SK-N-SH treated with all-trans-retinoic acid at 6 μM for 48 hours (cell line): ENCODE measurements around the gene CDKN2AIP.

ENCODE experiments used
- ATAC-seq: fragments of 200-7000 bp; cut with Tn5 transposase; 3 replicates; pipeline ENCODE4 v1.9.1; 2020; ENCODE audit warnings: mild to moderate bottlenecking, moderate library complexity
- ARNTL ChIP-seq: fragments of 450-650 bp; formaldehyde crosslinking; IDR thresholded peaks from 2 replicates; pipeline ENCODE4 v1.5.0; 2020; ENCODE audit warnings: low read depth, mild to moderate bottlenecking, moderate library complexity, borderline replicate concordance
- BACH2 ChIP-seq: fragments of 250-450 bp; sonication (Bioruptor Pico); IDR thresholded peaks from 2 replicates; pipeline ENCODE4 v1.9.0; 2021; ENCODE audit warnings: mild to moderate bottlenecking, borderline replicate concordance
- CSDC2 ChIP-seq: fragments of 250-450 bp; sonication (Bioruptor Pico); IDR thresholded peaks from 2 replicates; pipeline ENCODE4 v1.5.0; 2020; ENCODE audit warnings: mild to moderate bottlenecking, moderate library complexity
- ISL1 ChIP-seq: fragments of 250-450 bp; sonication (Bioruptor Pico); IDR thresholded peaks from 2 replicates; pipeline ENCODE4 v2.1.2; 2022; ENCODE audit warnings: mild to moderate bottlenecking, moderate library complexity
- OSR1 ChIP-seq: fragments of 250-450 bp; sonication (Bioruptor Pico); IDR thresholded peaks from 2 replicates; pipeline ENCODE4 v1.8.0; 2022; ENCODE audit warnings: moderate library complexity, mild to moderate bottlenecking, inconsistent platforms
- PPARA ChIP-seq: fragments of 250-450 bp; sonication (Bioruptor Pico); IDR thresholded peaks from 2 replicates; pipeline ENCODE4 v1.5.0; 2020; ENCODE audit warnings: mild to moderate bottlenecking, borderline replicate concordance
- RARB ChIP-seq: fragments of 250-450 bp; sonication (Bioruptor Pico); IDR thresholded peaks from 2 replicates; pipeline ENCODE4 v1.8.0; 2021; ENCODE audit warnings: mild to moderate bottlenecking, moderate library complexity
- SNAI2 ChIP-seq: fragments of 250-450 bp; sonication (Bioruptor Pico); IDR thresholded peaks from 2 replicates; pipeline ENCODE4 v1.5.0; 2020; ENCODE audit warnings: mild to moderate bottlenecking, moderate library complexity
- TCF4 ChIP-seq: fragments of 250-450 bp; sonication (Bioruptor Pico); IDR thresholded peaks from 2 replicates; pipeline ENCODE4 v1.8.0; 2021; ENCODE audit warnings: mild to moderate bottlenecking, moderate library complexity, borderline replicate concordance
- TOX ChIP-seq: fragments of 250-450 bp; sonication (Bioruptor Pico); IDR thresholded peaks from 2 replicates; pipeline ENCODE4 v1.8.0; 2021; ENCODE audit warnings: mild to moderate bottlenecking, moderate library complexity, borderline replicate concordance
- ZC3H10 ChIP-seq: fragments of 250-450 bp; sonication (Bioruptor Pico); IDR thresholded peaks from 2 replicates; pipeline ENCODE4 v1.5.1; 2021; ENCODE audit warnings: mild to moderate bottlenecking, moderate library complexity
- ZFP3 ChIP-seq: fragments of 250-450 bp; sonication (Bioruptor Pico); IDR thresholded peaks from 2 replicates; pipeline ENCODE4 v1.5.0; 2020; ENCODE audit warnings: mild to moderate bottlenecking, moderate library complexity
- ZFP30 ChIP-seq: fragments of 450-650 bp; formaldehyde crosslinking; IDR thresholded peaks from 2 replicates; pipeline ENCODE4 v1.5.0; 2022; ENCODE audit warnings: mild to moderate bottlenecking, moderate library complexity
- ZNF565 ChIP-seq: fragments of 450-650 bp; formaldehyde crosslinking; conservative IDR thresholded peaks from 2 replicates; pipeline ENCODE4 v1.5.0; 2020; ENCODE audit warnings: low read depth, mild to moderate bottlenecking, moderate library complexity
- ZNF70 ChIP-seq: fragments of 450-650 bp; formaldehyde crosslinking; IDR thresholded peaks from 2 replicates; pipeline ENCODE4 v1.5.0; 2020; ENCODE audit warnings: mild to moderate bottlenecking, moderate library complexity
- ZNF8 ChIP-seq: fragments of 450-650 bp; formaldehyde crosslinking; IDR thresholded peaks from 2 replicates; pipeline ENCODE4 v1.5.0; 2020; ENCODE audit warnings: mild to moderate bottlenecking, moderate library complexity
- TF ChIP-seq, protein P1 (sequence below): fragments of 250-450 bp; sonication (Bioruptor Pico); IDR thresholded peaks from 2 replicates; pipeline ENCODE4 v1.8.0; 2021; ENCODE audit warnings: low read depth, mild to moderate bottlenecking, moderate library complexity, borderline replicate concordance
- TF ChIP-seq, protein P2 (sequence below): fragments of 250-450 bp; sonication (Bioruptor Pico); IDR thresholded peaks from 2 replicates; pipeline ENCODE4 v1.5.0; 2020; ENCODE audit warnings: mild to moderate bottlenecking, moderate library complexity
- TF ChIP-seq, protein P3 (sequence below): fragments of 250-450 bp; sonication (Bioruptor Pico); IDR thresholded peaks from 2 replicates; pipeline ENCODE4 v1.8.0; 2020; ENCODE audit warnings: mild to moderate bottlenecking, moderate library complexity, borderline replicate concordance
- TF ChIP-seq, protein P4 (sequence below): fragments of 250-450 bp; sonication (Bioruptor Pico); IDR thresholded peaks from 2 replicates; pipeline ENCODE4 v1.5.1; 2020; ENCODE audit warnings: low read depth, mild to moderate bottlenecking, moderate library complexity

Gene CDKN2AIP

DNA sequence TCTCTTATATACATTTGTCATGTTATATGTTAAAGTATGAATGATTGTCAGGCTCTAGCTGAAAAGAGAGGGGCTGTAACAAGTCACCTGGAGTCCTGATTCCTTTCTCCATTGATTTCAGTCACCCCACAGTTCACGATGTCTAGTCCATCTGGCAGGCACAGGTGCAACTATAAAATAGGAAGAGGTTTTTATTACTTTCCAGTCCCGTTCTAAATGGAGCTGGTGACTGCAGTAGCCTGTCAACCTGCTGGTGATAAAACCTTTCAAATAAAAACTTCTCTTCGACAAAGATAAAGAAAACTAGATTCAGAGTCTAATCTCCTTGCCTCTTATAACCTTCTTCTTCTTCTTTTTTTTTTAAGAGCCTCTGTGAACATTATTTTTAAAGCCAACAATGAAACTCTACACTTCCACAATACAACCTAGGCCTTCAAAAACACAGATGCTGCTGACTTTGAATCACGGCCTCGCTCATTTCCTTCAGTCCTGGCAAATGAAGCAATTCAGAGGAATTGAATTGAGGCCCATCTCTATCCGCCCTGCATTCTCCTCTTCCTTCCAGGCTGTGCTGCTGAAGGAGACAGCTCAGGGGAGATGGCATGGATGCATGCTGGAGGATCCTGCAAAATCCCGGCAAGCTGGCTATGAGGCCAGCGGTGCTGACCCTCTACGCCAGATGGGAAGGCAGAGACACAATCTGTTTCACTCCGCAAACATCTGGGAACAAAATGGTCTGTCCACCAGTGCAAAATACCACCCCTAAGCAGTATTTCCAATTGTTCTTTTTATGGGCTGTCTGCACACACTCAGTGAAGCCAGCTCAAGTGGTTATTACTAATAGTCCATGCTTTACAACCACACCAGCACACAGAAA is 27.3 kb upstream of the CDKN2AIP start:
- ATAC-seq = no peak
- no peak for TF ChIP-seq SNAI2 (CRISPR knock-in tag)

DNA sequence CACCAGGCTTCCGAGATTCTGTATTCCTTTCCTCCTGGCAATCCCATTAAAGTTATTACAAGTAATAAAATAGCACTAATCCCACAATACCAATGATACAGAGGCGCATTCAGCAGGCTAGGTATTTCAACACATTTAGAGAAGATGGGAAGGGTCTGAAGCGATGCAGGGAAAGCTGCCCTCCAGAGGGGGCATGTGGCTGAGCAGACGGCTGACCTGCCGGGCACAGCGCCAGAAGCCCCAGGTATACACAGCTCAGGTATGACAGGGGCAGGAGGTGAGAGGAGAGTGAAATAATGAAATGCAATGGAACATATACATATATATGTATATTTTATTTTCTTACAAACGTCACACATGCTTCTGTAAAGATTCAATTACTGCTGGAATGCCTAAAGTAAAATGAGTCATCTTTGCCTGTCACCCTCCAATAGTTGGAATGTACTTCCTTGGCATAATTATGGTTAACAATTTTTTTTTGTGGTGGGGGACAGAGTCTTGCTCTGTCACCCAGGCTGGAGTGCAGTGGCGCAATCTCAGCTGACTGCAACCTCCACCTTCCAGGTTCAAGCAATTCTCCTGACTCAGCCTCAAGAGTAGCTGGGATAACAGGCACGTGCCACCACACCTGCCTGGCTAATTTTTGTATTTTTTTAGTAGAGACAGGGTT is 21.3 kb upstream of the CDKN2AIP start:
- ATAC-seq = peak; percentile 44; the same call in 2 of the 3 replicates
- TF ChIP-seq BACH2 (no peak), RARB (CRISPR knock-in tag) (no peak), ZNF565 (CRISPR knock-in tag) (no peak), PPARA (CRISPR knock-in tag) (no peak), ISL1 (CRISPR knock-in tag) (no peak), CSDC2 (no peak)
- TF ChIP-seq, protein P1, sequence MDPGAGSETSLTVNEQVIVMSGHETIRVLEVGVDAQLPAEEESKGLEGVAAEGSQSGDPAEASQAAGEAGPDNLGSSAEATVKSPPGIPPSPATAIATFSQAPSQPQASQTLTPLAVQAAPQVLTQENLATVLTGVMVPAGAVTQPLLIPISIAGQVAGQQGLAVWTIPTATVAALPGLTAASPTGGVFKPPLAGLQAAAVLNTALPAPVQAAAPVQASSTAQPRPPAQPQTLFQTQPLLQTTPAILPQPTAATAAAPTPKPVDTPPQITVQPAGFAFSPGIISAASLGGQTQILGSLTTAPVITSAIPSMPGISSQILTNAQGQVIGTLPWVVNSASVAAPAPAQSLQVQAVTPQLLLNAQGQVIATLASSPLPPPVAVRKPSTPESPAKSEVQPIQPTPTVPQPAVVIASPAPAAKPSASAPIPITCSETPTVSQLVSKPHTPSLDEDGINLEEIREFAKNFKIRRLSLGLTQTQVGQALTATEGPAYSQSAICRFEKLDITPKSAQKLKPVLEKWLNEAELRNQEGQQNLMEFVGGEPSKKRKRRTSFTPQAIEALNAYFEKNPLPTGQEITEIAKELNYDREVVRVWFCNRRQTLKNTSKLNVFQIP (CRISPR knock-in tag) = no peak

DNA sequence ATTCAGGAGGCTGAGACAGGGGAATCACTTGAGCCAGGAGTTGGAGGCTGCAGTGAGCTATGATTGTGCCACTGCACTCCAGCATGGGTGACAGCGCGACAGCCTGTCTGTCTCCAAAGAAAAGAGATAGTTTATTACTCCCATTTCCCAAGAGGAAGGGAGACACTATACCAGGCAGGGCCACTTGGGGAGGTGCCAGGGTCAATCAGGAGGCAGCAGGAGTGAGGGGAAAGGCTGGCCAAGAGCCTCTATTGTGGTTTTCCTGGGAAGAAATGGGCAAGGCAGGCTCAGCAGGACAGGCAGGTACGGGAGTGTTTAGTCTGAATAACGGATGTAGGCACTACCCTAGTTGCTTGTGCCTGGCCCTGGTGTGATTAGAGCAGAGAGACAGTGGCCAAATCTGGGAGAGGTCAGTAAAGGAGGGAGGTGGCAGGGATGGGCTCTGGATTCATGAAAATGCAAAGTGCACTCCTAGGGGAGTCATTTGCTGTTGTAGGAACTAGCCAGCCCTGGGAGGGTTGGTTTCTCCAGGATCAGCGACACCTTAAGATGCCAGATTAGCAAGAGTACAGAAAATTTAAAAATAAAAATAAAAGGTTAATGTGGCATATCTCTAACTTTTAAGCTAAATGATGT is 20.2 kb upstream of the CDKN2AIP start:
- TF ChIP-seq ZNF8 (no peak), TOX (no peak), ZFP30 (CRISPR knock-in tag) (no peak), ISL1 (CRISPR knock-in tag) (no peak), SNAI2 (CRISPR knock-in tag) (no peak), ZC3H10 (CRISPR knock-in tag) (no peak), ZFP3 (CRISPR knock-in tag) (no peak), CSDC2 (no peak), PPARA (CRISPR knock-in tag) (no peak), OSR1 (CRISPR knock-in tag) (no peak), BACH2 (no peak), ZNF70 (CRISPR knock-in tag) (no peak), RARB (CRISPR knock-in tag) (no peak), TCF4 (CRISPR knock-in tag) (no peak), ZNF565 (CRISPR knock-in tag) (no peak), ARNTL (CRISPR knock-in tag) (no peak)
- TF ChIP-seq, protein P2, sequence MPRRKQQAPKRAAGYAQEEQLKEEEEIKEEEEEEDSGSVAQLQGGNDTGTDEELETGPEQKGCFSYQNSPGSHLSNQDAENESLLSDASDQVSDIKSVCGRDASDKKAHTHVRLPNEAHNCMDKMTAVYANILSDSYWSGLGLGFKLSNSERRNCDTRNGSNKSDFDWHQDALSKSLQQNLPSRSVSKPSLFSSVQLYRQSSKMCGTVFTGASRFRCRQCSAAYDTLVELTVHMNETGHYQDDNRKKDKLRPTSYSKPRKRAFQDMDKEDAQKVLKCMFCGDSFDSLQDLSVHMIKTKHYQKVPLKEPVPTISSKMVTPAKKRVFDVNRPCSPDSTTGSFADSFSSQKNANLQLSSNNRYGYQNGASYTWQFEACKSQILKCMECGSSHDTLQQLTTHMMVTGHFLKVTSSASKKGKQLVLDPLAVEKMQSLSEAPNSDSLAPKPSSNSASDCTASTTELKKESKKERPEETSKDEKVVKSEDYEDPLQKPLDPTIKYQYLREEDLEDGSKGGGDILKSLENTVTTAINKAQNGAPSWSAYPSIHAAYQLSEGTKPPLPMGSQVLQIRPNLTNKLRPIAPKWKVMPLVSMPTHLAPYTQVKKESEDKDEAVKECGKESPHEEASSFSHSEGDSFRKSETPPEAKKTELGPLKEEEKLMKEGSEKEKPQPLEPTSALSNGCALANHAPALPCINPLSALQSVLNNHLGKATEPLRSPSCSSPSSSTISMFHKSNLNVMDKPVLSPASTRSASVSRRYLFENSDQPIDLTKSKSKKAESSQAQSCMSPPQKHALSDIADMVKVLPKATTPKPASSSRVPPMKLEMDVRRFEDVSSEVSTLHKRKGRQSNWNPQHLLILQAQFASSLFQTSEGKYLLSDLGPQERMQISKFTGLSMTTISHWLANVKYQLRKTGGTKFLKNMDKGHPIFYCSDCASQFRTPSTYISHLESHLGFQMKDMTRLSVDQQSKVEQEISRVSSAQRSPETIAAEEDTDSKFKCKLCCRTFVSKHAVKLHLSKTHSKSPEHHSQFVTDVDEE (CRISPR knock-in tag) = no peak
- TF ChIP-seq, protein P3, sequence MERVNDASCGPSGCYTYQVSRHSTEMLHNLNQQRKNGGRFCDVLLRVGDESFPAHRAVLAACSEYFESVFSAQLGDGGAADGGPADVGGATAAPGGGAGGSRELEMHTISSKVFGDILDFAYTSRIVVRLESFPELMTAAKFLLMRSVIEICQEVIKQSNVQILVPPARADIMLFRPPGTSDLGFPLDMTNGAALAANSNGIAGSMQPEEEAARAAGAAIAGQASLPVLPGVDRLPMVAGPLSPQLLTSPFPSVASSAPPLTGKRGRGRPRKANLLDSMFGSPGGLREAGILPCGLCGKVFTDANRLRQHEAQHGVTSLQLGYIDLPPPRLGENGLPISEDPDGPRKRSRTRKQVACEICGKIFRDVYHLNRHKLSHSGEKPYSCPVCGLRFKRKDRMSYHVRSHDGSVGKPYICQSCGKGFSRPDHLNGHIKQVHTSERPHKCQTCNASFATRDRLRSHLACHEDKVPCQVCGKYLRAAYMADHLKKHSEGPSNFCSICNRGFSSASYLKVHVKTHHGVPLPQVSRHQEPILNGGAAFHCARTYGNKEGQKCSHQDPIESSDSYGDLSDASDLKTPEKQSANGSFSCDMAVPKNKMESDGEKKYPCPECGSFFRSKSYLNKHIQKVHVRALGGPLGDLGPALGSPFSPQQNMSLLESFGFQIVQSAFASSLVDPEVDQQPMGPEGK (CRISPR knock-in tag) = no peak
- TF ChIP-seq, protein P1 (CRISPR knock-in tag) = no peak
- TF ChIP-seq, protein P4, sequence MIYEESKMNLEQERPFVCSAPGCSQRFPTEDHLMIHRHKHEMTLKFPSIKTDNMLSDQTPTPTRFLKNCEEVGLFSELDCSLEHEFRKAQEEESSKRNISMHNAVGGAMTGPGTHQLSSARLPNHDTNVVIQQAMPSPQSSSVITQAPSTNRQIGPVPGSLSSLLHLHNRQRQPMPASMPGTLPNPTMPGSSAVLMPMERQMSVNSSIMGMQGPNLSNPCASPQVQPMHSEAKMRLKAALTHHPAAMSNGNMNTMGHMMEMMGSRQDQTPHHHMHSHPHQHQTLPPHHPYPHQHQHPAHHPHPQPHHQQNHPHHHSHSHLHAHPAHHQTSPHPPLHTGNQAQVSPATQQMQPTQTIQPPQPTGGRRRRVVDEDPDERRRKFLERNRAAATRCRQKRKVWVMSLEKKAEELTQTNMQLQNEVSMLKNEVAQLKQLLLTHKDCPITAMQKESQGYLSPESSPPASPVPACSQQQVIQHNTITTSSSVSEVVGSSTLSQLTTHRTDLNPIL (CRISPR knock-in tag) = no peak
- ATAC-seq = no peak
